ENCODE measurements around the gene FXYD2. TPM values are rescaled to one million over a fixed set of nuclear protein-coding genes. Genes with fewer than 3 reads are reported as not detected.

FXYD2 gene
- total RNA-seq, 1 donor from 2014 or later: not detected

DNA sequence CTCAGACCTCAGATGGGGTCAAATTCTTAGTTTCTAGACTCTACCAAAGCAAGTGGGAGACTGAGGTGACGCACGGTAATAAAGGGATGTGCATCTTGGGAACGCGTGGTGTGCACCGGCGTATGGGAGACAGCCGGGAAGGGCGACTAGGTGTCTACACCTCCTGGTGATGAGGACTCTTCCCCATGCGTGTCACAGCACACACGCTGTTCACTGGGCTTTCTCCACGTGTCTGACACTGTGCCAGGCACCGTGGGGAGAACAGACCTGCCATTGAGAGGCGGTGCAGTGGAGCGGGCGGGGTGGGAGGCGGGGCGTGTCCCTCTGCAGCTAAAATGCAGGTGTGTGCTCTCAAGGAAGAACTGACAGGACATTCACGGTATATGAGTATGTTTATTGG is 46.6 kb upstream of the FXYD2 start:
- TF ChIP-seq CTCF (IDR thresholded peaks at IDR 0.05; ENCODE audit: insufficient read depth, low read length, severe bottlenecking): no peak
- peaks cover 20% of the 10 kb centered on the region for H3K27me3 ChIP-seq (ENCODE audit: control insufficient read depth, insufficient read depth, low read length)
- H3K4me3 ChIP-seq (ENCODE audit: low read depth, low read length): no peak overlapping the region
- H3K36me3 ChIP-seq (ENCODE audit: control insufficient read depth, insufficient read depth, low read length): no peaks in the 10 kb centered on the region
- DNase-seq (ENCODE audit: low read depth): no peak
- peak; percentile 28 for FAIRE-seq

GRCh38 chr11:117870103-117870952 is 45.8 kb upstream of the FXYD2 start:
- Histone ChIP-seq H3K4me3 (ENCODE audit: low read depth, low read length) (no peak overlapping the region), H3K27me3 (ENCODE audit: control insufficient read depth, insufficient read depth, low read length) (peaks cover 11% of the 10 kb centered on the region), H3K36me3 (ENCODE audit: control insufficient read depth, insufficient read depth, low read length) (no peaks in the 10 kb centered on the region)
- no peak for TF ChIP-seq CTCF (IDR thresholded peaks at IDR 0.05; ENCODE audit: insufficient read depth, low read length, severe bottlenecking)
- FAIRE-seq (no peak), DNase-seq (ENCODE audit: low read depth) (no peak)

DNA sequence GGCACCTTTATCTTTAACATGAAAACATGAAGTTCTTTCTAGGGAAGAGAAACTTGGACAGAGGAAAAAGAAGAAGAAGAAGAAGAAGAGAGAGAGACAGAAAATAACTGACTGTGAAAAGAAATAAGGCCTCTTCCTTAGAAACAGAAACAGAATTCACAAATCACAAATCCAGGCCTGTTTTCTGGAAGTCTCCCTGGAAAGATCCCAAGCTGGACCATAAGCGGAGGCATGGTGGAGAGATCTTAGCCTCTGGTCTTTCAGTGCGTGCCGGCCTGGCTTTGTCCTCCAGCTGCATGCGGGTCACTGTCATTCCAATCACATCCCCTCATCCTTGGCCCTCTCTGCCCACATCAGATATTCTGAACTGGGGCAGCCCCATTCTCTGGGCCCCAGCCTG is 45.1 kb upstream of the FXYD2 start:
- Histone ChIP-seq H3K4me3 (ENCODE audit: low read depth, low read length) (no peak overlapping the region), H3K27me3 (ENCODE audit: control insufficient read depth, insufficient read depth, low read length) (peaks cover 7% of the 10 kb centered on the region), H3K36me3 (ENCODE audit: control insufficient read depth, insufficient read depth, low read length) (no peaks in the 10 kb centered on the region)
- FAIRE-seq (no peak), DNase-seq (ENCODE audit: low read depth) (no peak)
- TF ChIP-seq CTCF (IDR thresholded peaks at IDR 0.05; ENCODE audit: insufficient read depth, low read length, severe bottlenecking): no peak

- Histone ChIP-seq H3K36me3 (ENCODE audit: control insufficient read depth, insufficient read depth, low read length) (no peaks in the 10 kb centered on the region), H3K27me3 (ENCODE audit: control insufficient read depth, insufficient read depth, low read length) (peaks cover 3% of the 10 kb centered on the region), H3K4me3 (ENCODE audit: low read depth, low read length) (no peak overlapping the region)
- TF ChIP-seq CTCF (IDR thresholded peaks at IDR 0.05; ENCODE audit: insufficient read depth, low read length, severe bottlenecking): no peak
- FAIRE-seq (no peak), DNase-seq (ENCODE audit: low read depth) (no peak)
Measured at GRCh38 chr11:117868815-117869561, 44.4 kb upstream of the FXYD2 start.

DNA sequence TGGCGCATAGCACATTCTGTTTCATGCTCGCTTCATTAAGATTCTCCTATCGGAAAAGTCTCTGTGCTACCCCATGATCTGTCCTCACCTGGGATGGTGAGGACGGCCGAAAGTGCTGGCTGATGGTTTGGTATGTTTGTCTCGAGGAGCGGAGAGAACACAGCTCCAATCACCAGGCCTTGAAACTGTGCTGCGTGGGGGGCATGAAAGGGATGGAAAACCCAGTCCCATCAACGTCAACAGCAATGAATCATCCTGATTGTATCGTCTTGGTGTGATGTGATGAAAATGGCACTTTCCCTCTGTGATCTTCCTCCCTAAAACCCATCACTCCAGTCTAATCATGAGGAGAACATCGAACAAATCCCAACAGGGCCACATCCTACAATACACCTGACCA is 43.5 kb upstream of the FXYD2 start:
- Histone ChIP-seq H3K27me3 (ENCODE audit: control insufficient read depth, insufficient read depth, low read length) (peaks cover 2% of the 10 kb centered on the region), H3K36me3 (ENCODE audit: control insufficient read depth, insufficient read depth, low read length) (no peaks in the 10 kb centered on the region), H3K4me3 (ENCODE audit: low read depth, low read length) (no peak overlapping the region)
- no peak for FAIRE-seq
- TF ChIP-seq CTCF (IDR thresholded peaks at IDR 0.05; ENCODE audit: insufficient read depth, low read length, severe bottlenecking): no peak
- no peak for DNase-seq (ENCODE audit: low read depth)
